Measurements from ENCODE around the gene CLIP1.
"Not testable (repeated sequence)": the region's sequence is repeated elsewhere in the genome, so short reads cannot be mapped to it uniquely, and the experiment has no call there.

The CLIP1 gene

GRCh38 chr12:122385171-122386016 is 37.1 kb downstream of the CLIP1 start:
- Histone ChIP-seq H3K36me3 (ENCODE audit: low read length) (no peaks in the 10 kb centered on the region), H3K9me2 (replicated peaks; ENCODE audit: insufficient read depth, low read length) (no peaks in the 10 kb centered on the region), H3K4me3 (ENCODE audit: insufficient read depth, low read length, poor library complexity, severe bottlenecking) (no peak overlapping the region), H3F3A (ENCODE audit: insufficient read depth) (peaks cover 2% of the 10 kb centered on the region; the same call in 1 of the 2 replicates), H3K27ac (ENCODE audit: low read depth, low read length) (no peak overlapping the region), H3K9me3 (ENCODE audit: insufficient read depth, low read length) (no peaks in the 10 kb centered on the region), H3K27me3 (ENCODE audit: low read length) (no peaks in the 10 kb centered on the region), H2AFZ (ENCODE audit: low read depth, low read length, severe bottlenecking) (no peak overlapping the region), H4K20me1 (ENCODE audit: low read depth, low read length) (no peaks in the 10 kb centered on the region), H3K4me2 (ENCODE audit: low read depth, low read length, poor library complexity, severe bottlenecking) (no peak overlapping the region), H3K79me2 (ENCODE audit: insufficient read depth, low read length) (no peaks in the 10 kb centered on the region), H3K9ac (ENCODE audit: low read length) (no peak overlapping the region)
- TF ChIP-seq CTCF (IDR thresholded peaks at IDR 0.05; ENCODE audit: insufficient read depth, low read length, poor library complexity, severe bottlenecking) (no peak), EZH2phosphoT487 (conservative IDR thresholded peaks at IDR 0.05; ENCODE audit: low read length) (no peak)

GRCh38 chr12:122382919-122383350 is 39.5 kb downstream of the CLIP1 start:
- H3K9me2 ChIP-seq (replicated peaks; ENCODE audit: insufficient read depth, low read length), result no peaks in the 10 kb centered on the region
- H3K9ac ChIP-seq (ENCODE audit: low read length), result no peak overlapping the region
- H3K36me3 ChIP-seq (ENCODE audit: low read length), result no peaks in the 10 kb centered on the region

GRCh38 chr12:122381021-122381420 is 41.4 kb downstream of the CLIP1 start:
- H3K9me3 ChIP-seq (ENCODE audit: insufficient read depth, low read length), result no peaks in the 10 kb centered on the region
- H4K20me1 ChIP-seq (ENCODE audit: low read depth, low read length), result no peaks in the 10 kb centered on the region
- H3K9me2 ChIP-seq (replicated peaks; ENCODE audit: insufficient read depth, low read length), result no peaks in the 10 kb centered on the region
- no peak overlapping the region for H3K27ac ChIP-seq (ENCODE audit: low read depth, low read length)
- H3F3A ChIP-seq (ENCODE audit: insufficient read depth), result peaks cover 2% of the 10 kb centered on the region; the same call in 1 of the 2 replicates
- TF ChIP-seq CTCF (IDR thresholded peaks at IDR 0.05; ENCODE audit: insufficient read depth, low read length, poor library complexity, severe bottlenecking) (no peak), EZH2phosphoT487 (conservative IDR thresholded peaks at IDR 0.05; ENCODE audit: low read length) (no peak)
- H3K79me2 ChIP-seq (ENCODE audit: insufficient read depth, low read length), result no peaks in the 10 kb centered on the region
- H3K4me3 ChIP-seq (ENCODE audit: insufficient read depth, low read length, poor library complexity, severe bottlenecking), result no peak overlapping the region
- no peak overlapping the region for H2AFZ ChIP-seq (ENCODE audit: low read depth, low read length, severe bottlenecking)
- H3K27me3 ChIP-seq (ENCODE audit: low read length), result no peaks in the 10 kb centered on the region
- H3K36me3 ChIP-seq (ENCODE audit: low read length), result no peaks in the 10 kb centered on the region
- peak overlapping the region; percentile 13 for H3K4me2 ChIP-seq (ENCODE audit: low read depth, low read length, poor library complexity, severe bottlenecking)
- H3K9ac ChIP-seq (ENCODE audit: low read length), result no peak overlapping the region

More at GRCh38 chr12:122382919-122383350, 39.5 kb downstream of the CLIP1 start:
- H3K79me2 ChIP-seq (ENCODE audit: insufficient read depth, low read length), result no peaks in the 10 kb centered on the region
- H3K4me3 ChIP-seq (ENCODE audit: insufficient read depth, low read length, poor library complexity, severe bottlenecking), result no peak overlapping the region
- no peak overlapping the region for H3K27ac ChIP-seq (ENCODE audit: low read depth, low read length)
- H3K4me2 ChIP-seq (ENCODE audit: low read depth, low read length, poor library complexity, severe bottlenecking), result no peak overlapping the region
- no peaks in the 10 kb centered on the region for H4K20me1 ChIP-seq (ENCODE audit: low read depth, low read length)
- TF ChIP-seq EZH2phosphoT487 (conservative IDR thresholded peaks at IDR 0.05; ENCODE audit: low read length) (no peak), CTCF (IDR thresholded peaks at IDR 0.05; ENCODE audit: insufficient read depth, low read length, poor library complexity, severe bottlenecking) (no peak)
- peaks cover 2% of the 10 kb centered on the region; the same call in 1 of the 2 replicates for H3F3A ChIP-seq (ENCODE audit: insufficient read depth)
- H2AFZ ChIP-seq (ENCODE audit: low read depth, low read length, severe bottlenecking), result no peak overlapping the region
- no peaks in the 10 kb centered on the region for H3K9me3 ChIP-seq (ENCODE audit: insufficient read depth, low read length)
- H3K27me3 ChIP-seq (ENCODE audit: low read length), result no peaks in the 10 kb centered on the region

GRCh38 chr12:122376751-122377150 is 45.7 kb downstream of the CLIP1 start:
- not testable (repeated sequence) for H3F3A ChIP-seq (ENCODE audit: insufficient read depth); H3K4me3 ChIP-seq (ENCODE audit: insufficient read depth, low read length, poor library complexity, severe bottlenecking); H3K36me3 ChIP-seq (ENCODE audit: low read length)

More at GRCh38 chr12:122376751-122377150, 45.7 kb downstream of the CLIP1 start:
- H3K9me3 ChIP-seq (ENCODE audit: insufficient read depth, low read length); H2AFZ ChIP-seq (ENCODE audit: low read depth, low read length, severe bottlenecking); H3K27me3 ChIP-seq (ENCODE audit: low read length); H3K27ac ChIP-seq (ENCODE audit: low read depth, low read length); H3K79me2 ChIP-seq (ENCODE audit: insufficient read depth, low read length); H3K9ac ChIP-seq (ENCODE audit: low read length); H4K20me1 ChIP-seq (ENCODE audit: low read depth, low read length); H3K4me2 ChIP-seq (ENCODE audit: low read depth, low read length, poor library complexity, severe bottlenecking); H3K9me2 ChIP-seq (replicated peaks; ENCODE audit: insufficient read depth, low read length): not testable (repeated sequence)
